Natural killer cell treated with Interleukin-12 subunit alpha and Interleukin-12 subunit beta and Interleukin-15 and Interleukin-18, amount 100 ng/mL, for 72 hours (primary cell): Measurements from ENCODE around the gene TAF11L8. TPM values are rescaled to one million over a fixed set of nuclear protein-coding genes. Genes with fewer than 3 reads are reported as not detected.
"Not testable (repeated sequence)": the region's sequence is repeated elsewhere in the genome, so short reads cannot be mapped to it uniquely, and the experiment has no call there.

ENCODE experiments used
- ATAC-seq, 2 donors: fragments of 150-1000 bp; cut with Tn5 transposase in 1 of 2; sonication (Bioruptor Pico), chemical (Tn5 transposase) in 1 of 2; 2 replicates each; pipeline ENCODE4 v1.10.0; 2021
- DNase-seq: peaks from one replicate; pipeline ENCODE4 v3.0.0; 2022; ENCODE audit warnings: low spot score
- H3K27ac Mint-ChIP-seq, 2 donors: 1 replicate in 1 of 2; 2 replicates in 1 of 2; pipeline ENCODE4 v1.8.0; 2022; ENCODE audit warnings: mixed read lengths in 2 of 2, mild to moderate bottlenecking in 1 of 2, moderate library complexity in 1 of 2
- H3K27me3 Mint-ChIP-seq, 2 donors: 1 replicate in 1 of 2; 2 replicates in 1 of 2; pipeline ENCODE4 v1.8.0; 2022; ENCODE audit warnings: mixed read lengths in 2 of 2
- H3K36me3 Mint-ChIP-seq: one replicate; pipeline ENCODE4 v1.8.0; 2022; ENCODE audit warnings: mixed read lengths
- H3K4me1 Mint-ChIP-seq, 2 donors: 1 replicate in 1 of 2; 2 replicates in 1 of 2; pipeline ENCODE4 v1.8.0; 2022; ENCODE audit warnings: low read depth in 2 of 2, mixed read lengths in 2 of 2, mild to moderate bottlenecking in 1 of 2
- H3K4me3 Mint-ChIP-seq: one replicate; pipeline ENCODE4 v1.8.0; 2022; ENCODE audit warnings: mixed read lengths
- H3K9me3 Mint-ChIP-seq: 2 replicates; pipeline ENCODE4 v1.8.0; 2022; ENCODE audit warnings: mixed read lengths
- total RNA-seq, 2 donors: library from RNA; stranded (reverse); gene quantifications; one replicate each; pipeline ENCODE4 v1.2.3, GENCODE V29; 2022

The TAF11L8 gene
- not detected for total RNA-seq

- not testable (repeated sequence) for DNase-seq, H3K27ac Mint-ChIP-seq, H3K27me3 Mint-ChIP-seq, H3K9me3 Mint-ChIP-seq, H3K4me3 Mint-ChIP-seq, H3K36me3 Mint-ChIP-seq, ATAC-seq, H3K4me1 Mint-ChIP-seq
Measured at GRCh38 chr5:17590860-17591259, at the start of gene TAF11L8. Gene TAF11L8 (minus strand): TSS chr5:17590960.

- ATAC-seq (no peak), DNase-seq (no peak)
- Mint-ChIP-seq H3K27me3 (no peaks in the 10 kb centered on the region), H3K27ac (no peak within 1 kb of the TSS), H3K4me3 (no peak within 1 kb of the TSS), H3K36me3 (peaks cover 4% of the 10 kb centered on the region), H3K4me1 (no peaks in the 10 kb centered on the region), H3K9me3 (peaks cover 5% of the 10 kb centered on the region)
Measured at GRCh38 chr5:17634160-17634559, 43.4 kb upstream of the TAF11L8 start, which contains the start of gene TAF11L14. Gene TAF11L14 (plus strand): TSS chr5:17634460.

GRCh38 chr5:17631788-17632187, 41.0 kb upstream of the TAF11L8 start, which contains the start of gene TAF11L13:
Gene TAF11L13 (plus strand): TSS chr5:17632088.
- not testable (repeated sequence) for H3K36me3 Mint-ChIP-seq, H3K27ac Mint-ChIP-seq, DNase-seq, H3K9me3 Mint-ChIP-seq, H3K4me3 Mint-ChIP-seq, H3K4me1 Mint-ChIP-seq, H3K27me3 Mint-ChIP-seq, ATAC-seq

- H3K27me3 Mint-ChIP-seq = no peaks in the 10 kb centered on the region
- H3K4me3 Mint-ChIP-seq = no peak overlapping the region
- DNase-seq (no peak), ATAC-seq (peak in 1 of 2 donors; percentile 24)
- no peaks in the 10 kb centered on the region for H3K4me1 Mint-ChIP-seq
- H3K36me3 Mint-ChIP-seq = no peaks in the 10 kb centered on the region
- H3K9me3 Mint-ChIP-seq = peaks cover 12% of the 10 kb centered on the region
- no peak overlapping the region for H3K27ac Mint-ChIP-seq
Measured at GRCh38 chr5:17625686-17626085, 34.9 kb upstream of the TAF11L8 start.

GRCh38 chr5:17620627-17621026, 29.9 kb upstream of the TAF11L8 start:
- Mint-ChIP-seq H3K27ac (no peak overlapping the region), H3K27me3 (no peaks in the 10 kb centered on the region), H3K4me1 (no peaks in the 10 kb centered on the region), H3K9me3 (peaks cover 17% of the 10 kb centered on the region), H3K4me3 (no peak overlapping the region), H3K36me3 (peaks cover 8% of the 10 kb centered on the region)
- DNase-seq = no peak
- ATAC-seq = no peak

GRCh38 chr5:17619354-17619753, 28.6 kb upstream of the TAF11L8 start:
- H3K27me3 Mint-ChIP-seq = no peaks in the 10 kb centered on the region
- ATAC-seq = no peak
- H3K4me3 Mint-ChIP-seq = no peak overlapping the region
- no peaks in the 10 kb centered on the region for H3K4me1 Mint-ChIP-seq
- H3K9me3 Mint-ChIP-seq = peaks cover 16% of the 10 kb centered on the region
- peaks cover 8% of the 10 kb centered on the region for H3K36me3 Mint-ChIP-seq
- H3K27ac Mint-ChIP-seq = no peak overlapping the region
- no peak for DNase-seq

DNA sequence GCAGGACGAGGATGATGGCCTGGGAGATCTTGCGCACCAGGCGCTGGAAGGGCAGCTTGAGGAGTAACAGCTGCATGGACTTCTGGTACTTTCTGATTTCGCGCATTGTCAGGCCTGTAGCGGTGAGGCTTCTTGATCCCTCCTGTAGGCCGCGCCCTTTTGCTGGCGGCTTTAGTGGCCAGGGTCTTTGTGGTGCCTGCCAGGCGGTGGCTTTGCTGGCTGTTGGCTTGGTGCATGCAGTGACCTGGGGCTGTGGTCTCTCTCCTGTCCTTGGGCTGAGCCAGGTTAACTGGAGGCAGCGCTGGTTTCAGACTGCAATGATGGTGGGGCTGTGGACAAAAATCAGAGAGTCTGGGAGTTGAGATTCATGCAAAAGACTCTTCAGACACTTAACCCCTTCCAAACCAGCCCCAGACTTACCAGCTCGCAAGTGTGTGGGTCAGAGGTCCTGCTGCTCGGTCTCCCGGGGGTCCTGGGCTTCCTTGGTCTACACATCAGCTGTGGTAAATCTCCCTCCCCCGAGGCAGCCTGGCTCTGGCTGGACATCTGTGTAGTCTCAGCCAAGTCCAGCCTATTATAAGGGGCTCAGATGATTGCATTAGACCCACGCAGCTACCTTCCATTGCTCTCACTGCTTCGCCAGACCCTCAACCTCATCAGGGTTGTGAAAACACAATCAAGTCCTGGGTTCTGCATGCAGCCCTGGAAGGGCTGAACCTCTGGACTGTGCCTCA, 24.3 kb upstream of the TAF11L8 start:
- H3K9me3 Mint-ChIP-seq = peaks cover 14% of the 10 kb centered on the region
- no peak overlapping the region for H3K27ac Mint-ChIP-seq
- H3K27me3 Mint-ChIP-seq = no peaks in the 10 kb centered on the region
- no peak for ATAC-seq
- no peak for DNase-seq
- peaks cover 8% of the 10 kb centered on the region for H3K36me3 Mint-ChIP-seq
- H3K4me3 Mint-ChIP-seq = no peak overlapping the region
- no peaks in the 10 kb centered on the region for H3K4me1 Mint-ChIP-seq

GRCh38 chr5:17610092-17610491, 19.3 kb upstream of the TAF11L8 start, which contains the start of gene TAF11L12:
Gene TAF11L12 (plus strand): TSS chr5:17610392.
- not testable (repeated sequence) for H3K4me3 Mint-ChIP-seq, H3K36me3 Mint-ChIP-seq, ATAC-seq, H3K27me3 Mint-ChIP-seq, H3K27ac Mint-ChIP-seq, H3K4me1 Mint-ChIP-seq, DNase-seq
- peaks cover 16% of the 10 kb centered on the region for H3K9me3 Mint-ChIP-seq

- not testable (repeated sequence) for H3K4me3 Mint-ChIP-seq, H3K27ac Mint-ChIP-seq, ATAC-seq, H3K4me1 Mint-ChIP-seq, H3K36me3 Mint-ChIP-seq, H3K27me3 Mint-ChIP-seq, DNase-seq
- peaks cover 15% of the 10 kb centered on the region for H3K9me3 Mint-ChIP-seq
Measured at GRCh38 chr5:17607461-17607860, 16.7 kb upstream of the TAF11L8 start.

DNA sequence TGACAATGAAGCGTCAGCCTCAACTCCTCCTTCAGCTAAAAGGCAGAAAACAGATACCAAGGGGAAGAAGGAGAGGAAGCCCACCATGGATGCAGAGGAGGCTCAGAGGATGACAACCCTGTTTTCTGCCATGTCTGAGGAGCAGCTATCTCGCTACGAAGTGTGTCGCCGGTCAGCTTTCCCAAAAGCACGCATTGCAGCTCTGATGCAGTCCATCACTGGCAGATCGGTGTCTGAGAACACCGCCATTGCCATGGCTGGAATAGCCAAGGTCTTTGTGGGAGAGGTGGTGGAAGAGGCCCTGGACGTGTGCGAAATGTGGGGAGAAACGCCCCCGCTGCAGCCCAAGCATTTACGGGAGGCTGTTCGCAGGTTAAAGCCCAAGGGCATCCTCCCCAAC, 14.2 kb upstream of the TAF11L8 start:
- no peaks in the 10 kb centered on the region for H3K36me3 Mint-ChIP-seq
- no peak overlapping the region for H3K4me3 Mint-ChIP-seq
- ATAC-seq = no peak
- H3K9me3 Mint-ChIP-seq = peaks cover 13% of the 10 kb centered on the region
- H3K27me3 Mint-ChIP-seq = no peaks in the 10 kb centered on the region
- H3K27ac Mint-ChIP-seq = no peak overlapping the region
- no peaks in the 10 kb centered on the region for H3K4me1 Mint-ChIP-seq
- DNase-seq = no peak

- not testable (repeated sequence) for DNase-seq, H3K4me3 Mint-ChIP-seq, H3K36me3 Mint-ChIP-seq, H3K4me1 Mint-ChIP-seq, H3K27me3 Mint-ChIP-seq, H3K27ac Mint-ChIP-seq, ATAC-seq
- peaks cover 13% of the 10 kb centered on the region for H3K9me3 Mint-ChIP-seq
Measured at GRCh38 chr5:17603880-17604279, 13.1 kb upstream of the TAF11L8 start, which contains the start of gene TAF11L11. Gene TAF11L11 (plus strand): TSS chr5:17604183.

DNA sequence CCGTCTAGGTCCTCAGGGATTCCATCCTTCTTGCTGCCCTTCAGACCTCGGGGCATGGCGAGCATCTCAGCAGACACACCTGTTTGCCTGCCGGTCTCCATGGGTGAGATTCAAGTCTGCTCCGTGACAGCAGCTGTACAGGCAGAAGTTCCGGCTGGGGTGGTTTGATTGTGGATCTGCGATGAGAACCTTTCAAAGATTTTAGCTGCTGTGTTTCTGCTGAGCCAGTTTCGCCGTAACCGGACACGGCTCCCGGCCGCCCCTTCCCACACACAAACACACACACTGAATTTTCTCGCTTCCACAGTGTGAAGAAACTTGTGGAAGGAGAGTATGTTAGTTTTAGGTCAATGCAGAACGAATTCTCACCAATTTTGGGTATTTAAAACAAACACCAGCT, 7.0 kb upstream of the TAF11L8 start, which contains the start of gene TAF11L10:
TAF11L10 (minus strand) TSS at position 101 of the 400 bp plus-strand sequence.
- not testable (repeated sequence) for H3K27ac Mint-ChIP-seq, H3K36me3 Mint-ChIP-seq, H3K27me3 Mint-ChIP-seq, ATAC-seq, DNase-seq, H3K9me3 Mint-ChIP-seq, H3K4me1 Mint-ChIP-seq, H3K4me3 Mint-ChIP-seq

- not testable (repeated sequence) for H3K9me3 Mint-ChIP-seq, H3K27ac Mint-ChIP-seq, H3K27me3 Mint-ChIP-seq, DNase-seq, H3K4me3 Mint-ChIP-seq, H3K4me1 Mint-ChIP-seq, H3K36me3 Mint-ChIP-seq, ATAC-seq
Measured at GRCh38 chr5:17594255-17594654, 3.5 kb upstream of the TAF11L8 start, which contains the start of gene TAF11L9. Gene TAF11L9 (minus strand): TSS chr5:17594394.

GRCh38 chr5:17585658-17586057, 5.1 kb downstream of the TAF11L8 start, which contains the start of gene TAF11L7:
Gene TAF11L7 (minus strand): TSS chr5:17585758.
- ATAC-seq, DNase-seq, H3K27me3 Mint-ChIP-seq, H3K4me3 Mint-ChIP-seq, H3K36me3 Mint-ChIP-seq, H3K27ac Mint-ChIP-seq, H3K9me3 Mint-ChIP-seq, H3K4me1 Mint-ChIP-seq: not testable (repeated sequence)
